HepG2 (cell line): ENCODE measurements around the gene STRA6. TPM values are rescaled to one million over a fixed set of nuclear protein-coding genes. Genes with fewer than 3 reads are reported as not detected.

Source experiments
- ATAC-seq: fragments of 200-7000 bp; cut with Tn5 transposase; 3 replicates; pipeline ENCODE4 v1.9.1; 2020; ENCODE audit warnings: mild to moderate bottlenecking, moderate library complexity
- BruUV-seq: library from RNA; stranded (reverse); fragments of 400-500 nt; replicated peaks from 2 replicates; lab custom pipeline; 2021; lab: Mats Ljungman, UMichigan
- CTCF ChIA-PET: fragments of 300-600 bp; formaldehyde crosslinking; extraction: SDS; loops from one replicate; lab custom pipeline; 2021; ENCODE audit warnings: low total read pairs, inconsistent platforms, low intra/inter-chr PET ratio; lab: Yijun Ruan, JAX
- POLR2A ChIA-PET: fragments of 350-600 bp; sonication (Branson Sonifier 250); formaldehyde crosslinking; loops from one replicate; lab custom pipeline; 2020; ENCODE audit warnings: antibody characterized with exemption, inconsistent platforms; lab: Yijun Ruan, JAX
- DNase-seq: peaks from one replicate; pipeline ENCODE4 v3.0.0-alpha.2; 2015; ENCODE audit warnings: low spot score
- FAIRE-seq: peaks from 3 replicates; lab custom pipeline; 2011; peaks lifted over from hg19 to GRCh38; lab: Jason Lieb, UNC
- H2AFZ ChIP-seq: one replicate; pipeline ENCODE4 v1.6.1; 2011; ENCODE audit warnings: low read length, inconsistent platforms
- H3K27ac ChIP-seq: fragments of 300-600 bp; 3 replicates; pipeline ENCODE4 v1.8.0; 2011; ENCODE audit warnings: mixed run types, mild to moderate bottlenecking, mixed read lengths, low read length, inconsistent platforms; ENCODE audit not compliant: insufficient read depth; ENCODE audit errors: extremely low read length
- H3K27me3 ChIP-seq, 2 experiments: fragments of 200-600 bp in 1 of 2; 2 replicates in 1 of 2; 3 replicates in 1 of 2; pipeline versions ENCODE4 v1.6.0 to v1.8.0; 2011; ENCODE audit warnings: low read length in 2 of 2, mild to moderate bottlenecking in 2 of 2, moderate library complexity in 2 of 2, inconsistent platforms in 1 of 2; ENCODE audit not compliant: insufficient read depth in 2 of 2, control insufficient read depth in 1 of 2
- H3K36me3 ChIP-seq, 2 experiments: fragments of 200-600 bp in 1 of 2; replicated peaks in 1 of 2; 2 replicates in 1 of 2; 3 replicates in 1 of 2; pipeline versions ENCODE4 v1.5.1 to v1.8.0; 2011; ENCODE audit warnings: low read length in 2 of 2, inconsistent platforms in 1 of 2; ENCODE audit not compliant: insufficient read depth in 2 of 2, control insufficient read depth in 1 of 2
- H3K4me1 ChIP-seq: 2 replicates; pipeline ENCODE4 v1.5.1; 2012; ENCODE audit warnings: low read length, inconsistent platforms; ENCODE audit not compliant: insufficient read depth
- H3K4me2 ChIP-seq: 2 replicates; pipeline ENCODE4 v1.6.0; 2011; ENCODE audit warnings: low read depth, low read length, inconsistent platforms
- H3K4me3 ChIP-seq, 3 experiments: fragments of 200-600 bp in 1 of 3; sonication (generic), shearing (Covaris generic) in 1 of 3; replicated peaks in 1 of 3; 2 replicates each; pipeline ENCODE4 v1.5.1; 2011 to 2016; ENCODE audit warnings: low read length in 3 of 3, inconsistent platforms in 2 of 3, low read depth in 2 of 3, mild to moderate bottlenecking in 2 of 3, control low read depth in 1 of 3, mixed read lengths in 1 of 3; ENCODE audit not compliant: insufficient read depth in 1 of 3
- H3K79me2 ChIP-seq: one replicate; pipeline ENCODE4 v1.6.1; 2011; ENCODE audit warnings: low read length, inconsistent platforms; ENCODE audit not compliant: insufficient read depth
- H3K9ac ChIP-seq: 2 replicates; pipeline ENCODE4 v1.6.0; 2011; ENCODE audit warnings: mild to moderate bottlenecking, low read depth, low read length, inconsistent platforms; ENCODE audit not compliant: insufficient read depth
- H3K9me3 ChIP-seq: 2 replicates; pipeline ENCODE4 v1.5.1; 2012; ENCODE audit warnings: mild to moderate bottlenecking, low read length
- H4K20me1 ChIP-seq: 2 replicates; pipeline ENCODE4 v1.6.0; 2011; ENCODE audit warnings: inconsistent platforms, mild to moderate bottlenecking, low read length, moderate library complexity; ENCODE audit not compliant: insufficient read depth
- HMG20A ChIP-seq: IDR thresholded peaks from 2 replicates; pipeline ENCODE4 v1.6.1; 2016; ENCODE audit warnings: borderline replicate concordance
- MAFF ChIP-seq: IDR thresholded peaks from 2 replicates; pipeline ENCODE4 v1.6.1; 2011; ENCODE audit warnings: low read depth, low read length, improper control_type of control experiment
- MTF2 ChIP-seq: sonication (generic); formaldehyde crosslinking; IDR thresholded peaks from 2 replicates; pipeline ENCODE4 v1.5.0; 2020; ENCODE audit warnings: missing genetic modification reagents, borderline replicate concordance
- NBN ChIP-seq: fragments of 450-650 bp; conservative IDR thresholded peaks from 2 replicates; pipeline ENCODE4 v1.6.1; 2017
- RELA ChIP-seq: sonication (generic); formaldehyde crosslinking; IDR thresholded peaks from 2 replicates; pipeline ENCODE4 v1.4.0; 2020; ENCODE audit warnings: missing genetic modification reagents
- SNAPC4 ChIP-seq: sonication (generic); formaldehyde crosslinking; IDR thresholded peaks from 2 replicates; pipeline ENCODE4 v1.4.0; 2020; ENCODE audit warnings: mild to moderate bottlenecking, missing genetic modification reagents
- ZNF550 ChIP-seq: sonication (generic); formaldehyde crosslinking; IDR thresholded peaks from 2 replicates; pipeline ENCODE4 v1.4.0; 2020; ENCODE audit warnings: mild to moderate bottlenecking, missing genetic modification reagents, borderline replicate concordance
- ZNF619 ChIP-seq: sonication (generic); formaldehyde crosslinking; IDR thresholded peaks from 2 replicates; pipeline ENCODE4 v1.4.0; 2020; ENCODE audit warnings: mild to moderate bottlenecking, missing genetic modification reagents
- ZNF773 ChIP-seq: sonication (generic); formaldehyde crosslinking; IDR thresholded peaks from 2 replicates; pipeline ENCODE4 v1.4.0; 2020; ENCODE audit warnings: missing genetic modification reagents, borderline replicate concordance
- WGBS: methylation state at CpG from one replicate; pipeline ENCODE4 v1.1.6; 2017; ENCODE audit warnings: low lambda C conversion rate; 5-methylcytosine and 5-hydroxymethylcytosine counted together
- in situ Hi-C: cut with HindIII; loops from 2 replicates; pipeline ENCODE4 v1.10.0; 2017; ENCODE audit warnings: low pct_unique_long_range_greater_than_20kb; ENCODE audit not compliant: extremely low pct_ligation_motif_present
- intact Hi-C: fragments of 100-400 bp; cut with micrococcal nuclease; formaldehyde crosslinking; loops from one replicate; pipeline ENCODE4 v1.10.0; 2022; ENCODE audit not compliant: unreplicated experiment
- polyA plus RNA-seq, 8 experiments: library from polyadenylated mRNA; depleted of rRNA in 3 of 8; stranded (reverse) in 7 of 8; unstranded in 1 of 8; fragments of >200 nt; fragmentation: Illumina TruSeq in 4 of 8; extraction: Trizol in 4 of 8; gene quantifications; 2 replicates each; pipeline versions ENCODE4 v1.2.1 to v1.2.3, GENCODE V29; 2011 to 2016; ENCODE audit warnings: low read depth in 4 of 8, missing spikeins in 1 of 8, mixed read lengths in 1 of 8; ENCODE audit not compliant: insufficient read depth in 1 of 8
- total RNA-seq, 5 experiments: library from RNA; depleted of rRNA; stranded (reverse); fragments of >200 nt; fragmentation: Illumina TruSeq; extraction: Trizol; gene quantifications; 2 replicates each; pipeline ENCODE4 v1.2.3, GENCODE V29; 2016; ENCODE audit warnings: low read depth in 1 of 5
- TF ChIP-seq, protein P1 (sequence below): IDR thresholded peaks from 2 replicates; pipeline ENCODE4 v1.6.1; 2016

Gene STRA6
- total and polyA plus RNA-seq, 2 of the 13 experiments (the other 11 are each of a cell fraction or from before 2014, with no cell fraction given), result 1.6 to 2.1 TPM

DNA sequence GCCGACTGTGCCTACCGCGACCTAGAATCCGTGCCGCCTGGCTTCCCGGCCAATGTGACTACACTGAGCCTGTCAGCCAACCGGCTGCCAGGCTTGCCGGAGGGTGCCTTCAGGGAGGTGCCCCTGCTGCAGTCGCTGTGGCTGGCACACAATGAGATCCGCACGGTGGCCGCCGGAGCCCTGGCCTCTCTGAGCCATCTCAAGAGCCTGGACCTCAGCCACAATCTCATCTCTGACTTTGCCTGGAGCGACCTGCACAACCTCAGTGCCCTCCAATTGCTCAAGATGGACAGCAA lies 27.7 kb downstream of the STRA6 start:
- Histone ChIP-seq H3K9ac (no peak overlapping the region), H3K4me2 (no peak overlapping the region), H3K4me3 (no peak overlapping the region), H3K27me3 (peaks cover 10 to 38% of the 10 kb centered on the region in 2 experiments; a peak in 4 of 5 replicates), H3K4me1 (no peaks in the 10 kb centered on the region), H3K27ac (no peak overlapping the region), H3K79me2 (no peaks in the 10 kb centered on the region), H3K9me3 (no peaks in the 10 kb centered on the region), H2AFZ (no peak overlapping the region), H3K36me3 (no peaks in the 10 kb centered on the region), H4K20me1 (no peaks in the 10 kb centered on the region)
- TF ChIP-seq ZNF550 (no peak), RELA (CRISPR knock-in tag) (no peak), MTF2 (CRISPR knock-in tag) (no peak), ZNF619 (CRISPR knock-in tag) (no peak), HMG20A (CRISPR knock-in tag) (no peak), MAFF (no peak), SNAPC4 (no peak), ZNF773 (CRISPR knock-in tag) (no peak), NBN (no peak)
- TF ChIP-seq, protein P1, sequence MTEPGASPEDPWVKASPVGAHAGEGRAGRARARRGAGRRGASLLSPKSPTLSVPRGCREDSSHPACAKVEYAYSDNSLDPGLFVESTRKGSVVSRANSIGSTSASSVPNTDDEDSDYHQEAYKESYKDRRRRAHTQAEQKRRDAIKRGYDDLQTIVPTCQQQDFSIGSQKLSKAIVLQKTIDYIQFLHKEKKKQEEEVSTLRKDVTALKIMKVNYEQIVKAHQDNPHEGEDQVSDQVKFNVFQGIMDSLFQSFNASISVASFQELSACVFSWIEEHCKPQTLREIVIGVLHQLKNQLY (CRISPR knock-in tag), result no peak
- FAIRE-seq, result no peak
- WGBS, result no CpG with 5 or more reads among the region's 14 CpGs
- intact Hi-C loops, result no loop called here
- BruUV-seq, result no TSS peak
- ChIA-PET POLR2A (no interaction called here), CTCF (no interaction called here)
- DNase-seq, result no peak
- in situ Hi-C loops, result no loop called here
- no peak for ATAC-seq
